Stimulated activated CD8-positive, alpha-beta memory T cell treated with anti-CD3 and anti-CD28 coated beads, Interleukin-15, amount 100 ng/mL, for 1 hour (primary cell): ENCODE measurements around the gene INSYN2A.

Experiments used
- DNase-seq: peaks from one replicate; pipeline ENCODE4 v3.0.0-alpha.2; 2020; ENCODE audit warnings: low read depth

Gene INSYN2A, protein sequence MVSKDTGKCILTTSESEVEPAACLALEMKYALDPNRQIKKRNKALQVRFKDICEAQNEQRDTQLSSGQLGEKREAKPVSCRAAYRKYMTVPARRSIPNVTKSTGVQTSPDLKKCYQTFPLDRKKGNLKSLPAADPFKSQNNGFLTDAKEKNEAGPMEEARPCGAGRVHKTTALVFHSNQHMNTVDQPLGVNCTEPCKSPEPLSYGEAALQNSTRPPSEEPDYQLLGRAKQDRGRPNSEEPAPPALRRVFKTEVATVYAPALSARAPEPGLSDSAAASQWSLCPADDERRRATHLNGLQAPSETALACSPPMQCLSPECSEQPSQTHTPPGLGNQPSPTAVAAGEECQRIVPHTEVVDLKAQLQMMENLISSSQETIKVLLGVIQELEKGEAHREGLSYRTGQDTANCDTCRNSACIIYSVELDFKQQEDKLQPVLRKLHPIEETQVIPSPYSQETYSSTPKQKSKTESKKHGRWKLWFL

DNA sequence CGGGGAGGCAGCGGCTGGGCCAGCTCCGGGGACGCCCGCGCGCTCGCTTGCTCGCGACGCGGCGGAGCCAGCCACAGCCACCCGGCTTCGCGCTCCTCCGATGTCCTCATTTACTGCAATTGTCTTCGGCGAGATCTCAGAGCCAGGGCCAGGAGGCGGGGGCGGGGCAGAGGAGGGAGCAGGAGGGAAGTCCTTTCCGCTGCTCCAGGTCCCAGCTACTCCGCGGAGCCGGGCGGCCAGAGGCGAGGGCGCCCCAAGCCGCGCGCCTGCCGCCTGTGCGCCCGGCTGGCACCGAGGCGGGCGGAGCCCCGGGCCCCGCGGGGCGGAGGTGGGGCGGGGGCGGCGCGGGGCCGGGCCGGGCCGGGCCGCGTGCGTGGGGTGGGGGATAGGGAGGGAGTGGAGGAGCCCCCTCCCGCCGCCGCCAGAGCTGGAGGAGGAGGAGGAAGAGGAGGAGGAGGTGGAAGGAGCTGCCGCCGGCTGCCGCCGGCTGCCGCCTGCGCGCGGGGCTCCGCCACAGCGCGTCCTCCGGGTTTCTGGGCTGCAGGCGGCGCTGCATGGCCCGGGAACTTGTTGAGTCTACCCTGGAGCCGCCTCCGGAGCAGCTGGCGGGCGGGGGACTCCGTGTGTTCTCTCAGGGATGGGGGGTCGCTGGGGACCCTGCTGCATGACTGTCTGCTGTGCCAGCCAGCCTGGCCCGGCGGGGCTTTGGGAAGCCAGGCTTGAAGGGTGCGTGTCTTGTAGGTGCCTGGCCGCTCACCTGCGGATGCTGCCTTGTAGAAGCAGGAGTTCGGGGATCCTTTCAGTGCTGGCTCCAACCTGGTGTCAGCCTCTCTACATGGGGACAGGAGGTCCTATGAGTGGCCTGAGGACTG lies at the start of gene INSYN2A:
INSYN2A (minus strand) TSS at position 310 of the 872 bp plus-strand sequence. CDS start 20,196 bp downstream, outside the sequence.
- DNase-seq, result no peak

DNA sequence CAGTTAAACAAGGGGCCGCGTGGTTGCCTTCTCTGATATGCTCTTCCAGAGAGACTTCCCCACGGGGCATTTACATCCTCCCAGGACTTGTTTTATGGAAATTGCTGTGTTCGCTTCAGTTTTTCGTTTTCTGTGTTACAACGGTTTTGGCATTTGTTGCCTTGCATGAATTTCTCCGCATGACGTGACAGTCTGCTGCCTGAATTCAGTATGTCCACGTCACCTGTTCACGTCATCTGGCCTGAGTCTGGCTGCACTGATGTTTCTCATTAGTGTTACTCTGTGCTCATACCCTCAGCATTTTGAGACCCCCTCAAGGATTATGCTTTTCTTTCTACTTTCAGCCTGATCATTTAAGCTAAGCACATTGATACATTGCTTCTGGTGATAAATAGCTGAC lies 49.1 kb upstream of the INSYN2A start:
- no peak for DNase-seq

DNA sequence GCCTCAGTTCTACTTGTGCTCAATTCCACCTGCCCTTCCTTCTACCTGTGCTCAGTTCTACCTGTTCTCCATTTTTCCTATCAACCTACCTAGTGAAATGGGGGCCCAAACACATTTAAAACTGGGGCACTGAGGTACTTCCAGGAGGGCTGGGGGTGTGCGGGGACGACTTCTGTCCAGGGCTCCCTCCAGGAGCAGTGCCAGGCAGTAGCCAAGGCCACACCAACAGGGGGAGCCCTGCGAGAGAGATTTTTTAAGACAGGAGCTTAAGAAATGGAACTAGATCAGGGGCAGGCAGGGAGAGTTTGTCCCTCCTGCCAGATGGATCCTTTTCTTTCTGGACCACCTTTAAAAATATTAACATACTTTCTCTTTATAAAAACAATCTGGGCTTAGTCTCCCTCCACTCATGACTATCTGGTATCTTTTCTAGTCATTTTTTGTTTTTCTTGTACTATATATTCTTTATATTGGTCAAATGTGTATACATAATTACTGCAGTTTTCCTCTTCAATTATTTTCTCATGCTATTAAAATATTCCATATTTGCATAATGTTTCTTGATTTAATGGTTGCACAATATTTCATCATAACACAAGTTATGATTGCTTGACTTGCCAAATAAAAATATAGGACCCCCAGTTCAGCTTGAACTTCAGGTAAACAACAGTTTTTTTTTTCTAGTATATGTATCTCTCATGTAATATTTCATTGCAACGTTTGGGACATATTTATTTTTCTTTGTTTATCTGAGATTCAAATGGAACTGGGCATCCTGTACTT lies 47.3 kb upstream of the INSYN2A start:
- DNase-seq, result no peak

DNA sequence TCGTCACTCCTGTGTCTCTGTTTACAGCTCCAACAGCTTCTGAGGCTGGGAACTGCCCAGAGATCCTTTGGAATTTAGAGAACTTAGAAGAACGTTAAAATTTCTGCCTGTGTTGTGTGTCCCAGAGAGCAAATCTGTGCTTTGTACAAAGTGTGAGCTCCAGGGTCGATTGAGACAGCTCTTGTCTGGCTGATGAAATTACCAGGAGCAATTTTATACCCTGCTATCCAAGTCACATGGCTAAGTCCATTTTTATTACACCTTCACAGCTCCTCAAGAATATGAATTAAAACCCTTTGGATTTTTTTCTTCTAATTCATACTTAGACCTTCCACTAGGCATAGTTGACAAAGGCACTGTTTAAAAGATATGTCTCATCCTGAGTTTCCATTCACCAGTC lies 46.5 kb upstream of the INSYN2A start:
- no peak for DNase-seq

DNA sequence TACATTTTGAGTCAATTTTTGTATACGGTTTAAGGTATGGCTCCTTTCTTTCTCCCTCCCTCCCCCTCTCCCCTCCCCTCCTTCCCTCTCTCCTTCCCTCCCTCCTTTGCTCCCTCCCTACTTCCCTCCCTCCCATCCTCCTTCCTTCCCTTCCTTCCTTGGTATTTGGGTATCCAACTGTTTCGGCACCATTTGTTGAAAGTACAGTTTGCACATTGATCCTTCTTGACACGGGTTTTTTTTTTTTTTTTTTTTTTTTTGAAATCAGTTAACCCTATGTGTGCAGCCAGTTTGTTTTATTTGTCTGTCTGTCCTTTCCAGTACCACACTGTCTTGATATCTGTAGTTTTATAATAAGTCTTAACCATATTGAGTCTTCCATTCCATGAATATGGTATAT lies 39.9 kb upstream of the INSYN2A start:
- DNase-seq, result no peak

DNA sequence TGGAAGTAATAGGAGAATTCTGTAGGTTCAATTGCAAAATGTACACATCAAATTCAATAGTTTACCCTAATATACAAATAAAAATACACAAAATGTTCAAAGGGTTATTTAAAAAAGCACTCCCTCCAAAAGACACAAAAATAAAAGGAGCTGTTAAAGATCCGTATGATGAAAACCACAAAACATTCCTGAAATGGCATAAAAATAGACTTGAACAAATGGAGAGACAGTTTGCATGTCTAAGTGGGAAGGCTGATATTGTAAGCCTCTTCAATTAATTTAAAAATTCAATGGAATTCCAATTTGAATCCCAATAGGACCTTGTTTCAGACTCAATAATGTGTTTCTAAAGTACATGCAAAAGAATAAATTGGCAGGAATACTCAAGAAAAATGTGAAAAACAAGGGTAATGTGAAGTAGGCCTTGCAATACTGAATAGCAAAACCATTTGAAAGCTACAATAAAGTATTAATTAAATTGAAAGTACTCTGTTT lies 38.0 kb upstream of the INSYN2A start:
- DNase-seq, result no peak

DNA sequence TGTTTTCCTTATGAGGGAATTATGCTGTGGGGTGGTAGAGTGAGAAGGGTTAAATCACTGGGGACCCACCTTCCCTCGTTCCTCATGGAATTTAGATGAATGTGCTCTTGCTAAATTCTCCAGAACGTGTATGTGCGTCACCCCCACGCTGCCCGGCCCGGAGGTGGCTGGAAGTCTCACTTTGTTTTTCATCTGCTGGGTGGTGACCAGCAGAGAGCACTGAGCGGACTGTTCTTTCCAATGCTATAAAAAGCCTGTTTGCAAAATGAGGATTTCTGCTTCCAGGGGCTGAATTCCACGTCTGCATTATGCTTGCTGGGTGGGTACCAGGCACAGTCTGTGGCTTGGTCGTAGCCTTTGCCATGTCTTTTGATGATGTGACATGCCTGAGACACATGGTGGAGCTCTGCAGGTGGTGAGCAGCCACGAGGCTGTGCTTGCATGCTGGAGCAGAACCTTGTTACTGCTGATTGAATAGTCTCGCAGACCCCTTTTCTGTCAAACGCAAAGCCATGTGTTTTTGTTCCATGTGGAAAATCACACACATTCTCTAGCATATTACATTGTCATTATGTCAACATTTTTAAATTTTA lies 31.9 kb upstream of the INSYN2A start:
- no peak for DNase-seq

DNA sequence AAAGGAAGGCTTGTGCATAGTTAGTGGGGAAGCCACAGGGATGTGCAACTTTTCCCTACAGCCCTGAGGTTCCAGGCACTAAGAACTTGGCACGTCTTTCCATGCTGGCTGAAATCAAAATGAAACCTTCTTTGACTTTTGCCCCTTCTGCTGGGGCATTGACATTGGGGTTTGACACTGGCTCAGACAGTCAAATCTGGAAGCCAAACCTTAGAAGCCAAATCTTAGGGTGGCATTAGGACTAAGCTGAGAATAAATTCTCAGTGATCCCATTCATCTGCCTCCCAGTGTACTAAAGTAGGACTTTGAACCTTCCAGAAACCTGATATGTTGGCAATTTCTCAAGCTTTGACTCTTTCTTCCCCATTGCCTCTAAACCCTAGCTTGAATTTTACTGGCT lies 31.3 kb upstream of the INSYN2A start:
- DNase-seq, result no peak

DNA sequence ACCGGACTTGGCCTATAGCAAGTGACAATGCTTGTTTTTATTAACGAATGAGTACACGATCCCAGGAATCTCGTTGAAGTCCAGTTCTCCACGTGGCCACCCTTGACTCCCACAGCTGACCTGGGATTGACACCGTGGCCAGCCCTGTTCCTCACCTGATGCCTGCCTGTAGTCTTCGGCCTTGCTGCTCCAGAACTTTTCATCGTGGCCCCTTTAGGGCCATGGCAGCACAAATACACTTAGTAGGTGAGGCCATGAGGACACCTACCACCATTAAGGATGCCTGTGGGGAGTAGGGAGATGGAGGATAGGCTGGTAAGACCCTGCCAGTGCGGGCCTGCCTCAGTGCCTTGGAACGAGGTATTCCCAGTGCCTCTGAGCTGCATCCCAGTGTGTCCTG lies 30.6 kb upstream of the INSYN2A start:
- no peak for DNase-seq

DNA sequence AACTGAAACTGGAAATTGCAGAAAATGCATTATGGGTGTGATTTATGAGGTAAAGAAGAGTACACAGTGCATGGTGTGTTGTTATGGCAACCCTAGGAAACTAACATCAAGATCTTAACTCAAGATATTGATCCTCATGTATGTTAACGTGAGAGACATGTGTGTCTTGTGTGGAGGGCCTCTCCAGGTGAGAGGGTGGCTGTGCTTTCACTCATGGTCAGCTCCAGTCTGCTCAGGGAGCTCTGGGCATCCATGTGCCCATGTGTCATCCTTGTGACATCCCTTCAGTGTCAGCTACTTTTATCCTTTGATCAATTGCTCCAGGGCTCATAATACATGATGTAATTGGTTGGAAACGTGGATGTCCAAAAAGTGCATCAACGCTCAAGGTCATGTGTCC lies 24.9 kb upstream of the INSYN2A start:
- DNase-seq, result no peak

DNA sequence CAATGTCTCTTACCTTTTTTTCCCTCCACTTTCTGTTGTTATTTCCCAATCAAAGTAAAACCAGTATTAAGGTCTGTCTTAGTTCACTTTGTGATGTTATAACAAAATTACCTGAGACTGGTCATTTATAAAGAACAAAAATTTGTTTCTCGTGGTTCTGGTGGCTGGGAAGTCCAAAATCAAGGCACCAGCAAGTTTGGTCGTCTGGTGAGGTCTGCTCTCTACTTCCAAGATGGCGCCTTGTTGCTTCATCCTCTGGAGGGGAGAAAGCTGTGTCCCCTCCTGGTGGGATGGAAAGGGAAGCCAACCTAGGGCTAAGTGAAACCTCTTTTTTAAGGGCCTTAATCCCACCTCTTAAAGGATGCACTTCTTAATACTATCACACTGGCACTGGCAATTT lies 22.3 kb upstream of the INSYN2A start:
- DNase-seq, result no peak

DNA sequence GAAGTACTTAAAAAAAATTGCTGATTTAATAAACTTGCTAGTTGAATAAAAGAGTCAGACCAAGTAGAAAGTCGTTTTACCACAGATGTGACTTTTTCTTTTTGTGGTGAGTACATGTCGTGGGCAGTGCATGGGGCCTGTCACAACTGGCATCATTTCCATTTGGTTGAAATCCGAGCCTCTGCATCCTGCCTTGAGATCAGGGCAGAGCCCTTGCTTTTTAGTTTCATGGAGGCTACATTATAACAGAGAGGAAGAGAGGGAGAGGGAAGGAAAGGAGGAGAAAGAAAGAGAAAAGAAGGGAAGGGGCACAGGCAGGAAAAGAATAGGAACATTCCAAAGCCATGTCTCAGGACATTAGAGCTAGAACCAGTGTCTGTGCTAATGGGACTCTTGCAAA lies 20.4 kb upstream of the INSYN2A start:
- no peak for DNase-seq

DNA sequence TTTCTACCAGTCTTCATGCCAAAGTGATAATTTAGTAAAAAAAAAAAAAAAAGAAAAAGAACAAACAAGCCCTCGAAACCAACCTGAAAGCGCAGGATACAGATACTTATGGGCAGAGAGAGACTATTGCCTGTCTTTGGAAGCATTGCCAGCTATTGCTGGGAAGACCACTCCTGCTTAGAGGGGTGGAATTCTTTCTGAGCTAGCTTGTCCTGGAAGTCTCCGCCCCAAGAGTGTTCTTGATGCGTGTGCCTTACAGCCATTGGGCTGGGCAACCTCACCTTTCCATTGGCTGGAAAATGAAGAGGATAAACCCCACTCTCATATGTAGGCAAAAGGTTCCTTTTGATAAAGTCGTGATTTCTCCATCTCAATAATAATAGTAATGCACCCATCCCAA lies 19.9 kb upstream of the INSYN2A start:
- DNase-seq, result no peak

DNA sequence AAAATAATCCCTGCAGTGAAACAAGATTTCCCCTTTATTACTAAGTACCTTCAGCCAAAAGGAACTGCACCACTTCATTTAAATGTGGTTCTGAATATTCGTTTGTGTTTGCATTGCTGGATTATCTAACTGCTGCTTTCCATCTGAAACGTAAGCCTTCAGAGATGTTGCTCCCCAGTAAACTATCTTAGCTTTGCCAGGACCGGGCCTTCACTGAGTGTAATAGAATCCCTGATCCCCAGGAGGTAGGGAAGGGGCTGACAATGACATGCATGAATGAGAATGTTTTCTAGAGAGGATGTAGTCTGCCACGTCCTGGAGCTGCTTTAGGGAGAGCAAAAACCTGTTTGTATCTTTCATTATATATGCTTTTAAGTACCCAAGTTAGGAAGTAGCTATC lies 19.5 kb upstream of the INSYN2A start:
- no peak for DNase-seq

DNA sequence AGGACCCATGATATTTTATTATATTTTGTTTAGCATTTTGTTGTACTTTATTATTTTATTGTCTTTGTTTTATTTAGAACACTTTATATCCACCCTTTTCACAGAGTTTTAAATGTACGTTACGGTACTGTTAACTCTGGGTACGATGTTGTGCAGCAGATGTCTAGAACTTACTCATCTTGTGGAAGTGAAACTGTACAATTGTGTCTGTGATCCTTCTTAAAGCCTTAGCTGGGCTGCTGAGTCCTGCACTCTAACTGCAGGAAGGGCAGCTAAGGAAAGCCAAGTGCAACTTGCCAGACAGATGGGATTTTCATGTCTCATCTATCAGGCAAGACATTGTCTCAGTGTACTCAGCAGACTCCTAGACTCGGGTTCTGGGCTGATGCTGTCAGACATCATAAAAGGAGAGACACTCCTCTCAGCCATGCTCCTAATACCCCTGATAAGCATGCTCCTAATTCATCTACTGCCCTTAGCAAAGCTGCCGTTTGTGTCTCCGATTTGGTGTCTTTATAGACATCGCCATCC lies 14.6 kb upstream of the INSYN2A start:
- DNase-seq, result no peak

DNA sequence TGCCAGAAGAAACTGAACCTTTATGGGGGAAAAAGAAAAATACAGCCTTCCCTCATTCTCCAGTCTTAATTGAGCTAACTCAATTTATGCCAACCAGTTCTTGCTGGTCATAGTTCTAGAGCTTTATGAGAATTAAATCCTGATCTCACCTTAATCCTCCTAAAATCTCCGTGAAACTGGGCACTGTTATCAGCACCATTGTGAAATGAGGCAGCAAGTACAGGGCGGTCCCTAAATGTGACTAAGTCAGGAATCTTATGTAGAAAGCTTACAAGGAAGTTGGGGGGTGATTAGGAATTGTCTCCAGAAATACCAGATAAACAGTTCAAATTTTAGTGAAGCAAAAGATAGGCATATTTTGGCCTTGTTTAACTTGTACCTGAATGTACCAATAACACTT lies 10.7 kb upstream of the INSYN2A start:
- no peak for DNase-seq

DNA sequence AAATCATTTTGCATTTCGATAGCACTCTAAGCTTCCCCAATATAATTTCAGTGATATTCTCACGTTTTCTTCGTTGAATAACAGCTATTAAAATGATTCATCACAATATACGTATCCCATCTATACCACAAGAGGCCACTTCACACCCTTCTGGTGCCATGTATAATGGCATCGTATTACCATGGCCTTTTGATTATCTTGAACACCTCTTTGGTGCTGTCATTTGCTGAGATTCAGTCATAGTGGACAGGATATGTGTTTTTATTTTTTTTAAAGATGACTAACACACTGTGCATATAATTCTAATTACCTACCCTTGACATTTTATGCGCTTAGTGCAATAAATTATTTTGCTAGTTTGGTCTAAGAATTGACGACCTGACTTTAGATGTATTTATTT lies 6.7 kb upstream of the INSYN2A start:
- no peak for DNase-seq

DNA sequence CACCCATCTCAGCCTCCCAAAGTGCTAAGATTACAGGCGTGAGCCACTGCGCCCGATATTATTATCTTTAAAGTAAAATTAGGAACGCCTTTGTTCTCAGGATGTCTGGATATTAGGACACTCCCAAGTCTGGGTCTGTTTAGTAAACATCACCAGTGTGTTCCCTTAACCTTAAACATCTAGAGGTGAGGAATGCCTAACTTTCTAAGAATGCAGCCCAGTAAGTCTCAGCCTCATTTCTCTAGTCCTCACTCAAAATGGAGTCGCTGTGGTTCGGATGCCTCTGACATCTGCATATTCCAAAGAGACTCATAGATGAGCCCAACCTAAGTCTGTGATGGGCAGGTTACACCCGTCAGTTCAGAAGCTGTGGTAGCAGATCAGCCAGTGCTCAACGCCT lies 4.3 kb upstream of the INSYN2A start:
- no peak for DNase-seq

DNA sequence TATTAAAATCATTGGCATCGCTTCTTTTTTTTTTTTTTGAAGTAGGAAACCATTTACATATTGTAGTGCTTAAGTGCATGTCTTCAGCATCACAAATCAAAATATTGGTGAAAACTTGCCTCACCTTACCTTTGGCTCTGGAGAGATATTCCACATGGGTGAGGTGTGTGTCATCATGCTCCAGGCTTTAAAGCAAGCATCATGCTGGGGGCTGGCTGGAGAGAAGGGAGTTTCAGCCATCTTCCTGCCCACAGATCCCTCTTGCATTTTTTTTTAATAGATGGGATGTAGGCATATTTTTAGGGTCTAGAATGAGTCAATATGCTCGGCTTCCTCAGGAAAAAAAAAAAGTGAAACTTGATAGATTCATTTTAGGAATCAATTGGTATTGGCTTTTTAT lies 2.3 kb upstream of the INSYN2A start:
- no peak for DNase-seq

DNA sequence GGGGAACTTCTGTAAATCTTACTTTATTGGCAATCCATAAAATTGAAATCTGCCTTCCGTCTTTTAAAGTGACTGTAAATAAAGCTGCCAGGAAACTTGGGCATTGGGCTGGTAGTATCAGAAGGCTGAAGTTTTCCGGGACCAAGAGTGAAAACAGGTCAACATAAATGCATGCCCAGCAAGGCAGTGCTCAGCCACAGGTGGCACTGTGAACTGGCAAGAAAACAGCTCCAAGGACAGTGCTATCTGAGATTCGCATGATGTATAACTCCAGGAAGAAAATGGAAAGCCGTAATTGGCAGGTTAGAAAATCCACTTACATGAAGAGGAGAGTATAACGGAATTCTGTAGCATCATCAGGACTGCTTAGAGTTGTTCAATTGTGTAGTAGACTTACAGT lies 1.9 kb upstream of the INSYN2A start:
- no peak for DNase-seq

DNA sequence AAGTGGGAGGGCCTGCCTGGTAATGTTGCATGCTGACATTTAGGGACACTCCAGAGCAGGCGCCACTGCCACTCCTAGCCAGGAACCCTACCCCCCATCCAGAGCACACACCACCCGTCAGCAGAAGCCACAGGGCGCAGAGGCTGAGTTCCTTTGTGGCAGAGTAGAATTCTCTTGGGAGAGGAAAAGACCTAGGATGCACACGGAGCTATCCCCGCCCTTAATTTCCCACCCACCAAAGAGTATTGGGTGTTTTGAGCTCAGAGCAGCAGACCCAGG lies 702 bp upstream of the INSYN2A start:
- no peak for DNase-seq
